Glutamatergic neuron (in vitro differentiated cells): ENCODE data around the gene C22orf39. TPM values are rescaled to one million over a fixed set of nuclear protein-coding genes. Genes with fewer than 3 reads are reported as not detected.

ENCODE experiments used
- DNase-seq: peaks from one replicate; pipeline ENCODE4 v3.0.0; 2022
- H3K27ac Mint-ChIP-seq: one replicate; pipeline ENCODE4 v1.8.0; 2020; ENCODE audit warnings: mild to moderate bottlenecking, mixed read lengths, inconsistent platforms; ENCODE audit not compliant: unreplicated experiment
- H3K27me3 Mint-ChIP-seq: one replicate; pipeline ENCODE4 v1.8.0; 2020; ENCODE audit warnings: mild to moderate bottlenecking, moderate library complexity, mixed read lengths, inconsistent platforms; ENCODE audit not compliant: unreplicated experiment
- H3K36me3 Mint-ChIP-seq: one replicate; pipeline ENCODE4 v1.8.0; 2020; ENCODE audit warnings: mild to moderate bottlenecking, mixed read lengths, inconsistent platforms; ENCODE audit not compliant: unreplicated experiment
- H3K4me1 Mint-ChIP-seq: one replicate; pipeline ENCODE4 v1.8.0; 2020; ENCODE audit warnings: mild to moderate bottlenecking, low read depth, mixed read lengths, inconsistent platforms; ENCODE audit not compliant: unreplicated experiment
- H3K4me3 Mint-ChIP-seq: one replicate; pipeline ENCODE4 v1.8.0; 2020; ENCODE audit warnings: mild to moderate bottlenecking, mixed read lengths, inconsistent platforms; ENCODE audit not compliant: unreplicated experiment
- H3K9me3 Mint-ChIP-seq: one replicate; pipeline ENCODE4 v1.8.0; 2020; ENCODE audit warnings: mild to moderate bottlenecking, moderate library complexity, mixed read lengths, inconsistent platforms; ENCODE audit not compliant: unreplicated experiment
- CTCF ChIP-seq: fragments of 200-600 bp; sonication (generic); IDR thresholded peaks from one replicate; pipeline ENCODE4 v1.5.0; 2021; ENCODE audit not compliant: partially characterized antibody, unreplicated experiment
- total RNA-seq: library from RNA; stranded (reverse); fragmentation: NEBNext Ultra II Directional; extraction: Animal tissue kit (Norgen Biotek cat#: 25700); gene quantifications from one replicate; pipeline ENCODE4 v1.2.1, GENCODE V29; 2021; ENCODE audit not compliant: unreplicated experiment

Gene C22orf39
- total RNA-seq, 1 donor from 2014 or later: 47.7 TPM

- no peak for DNase-seq
- Mint-ChIP-seq H3K9me3 (no peaks in the 10 kb centered on the region), H3K36me3 (no peaks in the 10 kb centered on the region), H3K4me1 (peaks cover 6% of the 10 kb centered on the region), H3K27ac (no peak overlapping the region), H3K27me3 (no peaks in the 10 kb centered on the region), H3K4me3 (no peak overlapping the region)
- no peak for TF ChIP-seq CTCF
Measured at GRCh38 chr22:19406281-19406811, 41.2 kb downstream of the C22orf39 start.

- Mint-ChIP-seq H3K9me3 (no peaks in the 10 kb centered on the region), H3K27ac (no peak overlapping the region), H3K36me3 (no peaks in the 10 kb centered on the region), H3K4me3 (no peak overlapping the region), H3K27me3 (no peaks in the 10 kb centered on the region), H3K4me1 (peaks cover 6% of the 10 kb centered on the region)
- no peak for DNase-seq
- TF ChIP-seq CTCF: no peak
Measured at GRCh38 chr22:19405652-19406051, 41.9 kb downstream of the C22orf39 start.

- no peak overlapping the region for H3K27ac Mint-ChIP-seq
- no peak overlapping the region for H3K4me3 Mint-ChIP-seq
- H3K9me3 Mint-ChIP-seq: no peaks in the 10 kb centered on the region
- H3K36me3 Mint-ChIP-seq: no peaks in the 10 kb centered on the region
- TF ChIP-seq CTCF: no peak
- DNase-seq: no peak
- H3K27me3 Mint-ChIP-seq: no peaks in the 10 kb centered on the region
- peaks cover 6% of the 10 kb centered on the region for H3K4me1 Mint-ChIP-seq
Measured at GRCh38 chr22:19405133-19405532, 42.4 kb downstream of the C22orf39 start.

- H3K9me3 Mint-ChIP-seq: no peaks in the 10 kb centered on the region
- TF ChIP-seq CTCF: no peak
- H3K4me3 Mint-ChIP-seq: no peak overlapping the region
- no peaks in the 10 kb centered on the region for H3K27me3 Mint-ChIP-seq
- no peaks in the 10 kb centered on the region for H3K36me3 Mint-ChIP-seq
- H3K27ac Mint-ChIP-seq: no peak overlapping the region
- peaks cover 6% of the 10 kb centered on the region for H3K4me1 Mint-ChIP-seq
- DNase-seq: no peak
Measured at GRCh38 chr22:19404676-19405075, 42.8 kb downstream of the C22orf39 start.

- Mint-ChIP-seq H3K4me3 (no peak overlapping the region), H3K9me3 (no peaks in the 10 kb centered on the region), H3K4me1 (peaks cover 9% of the 10 kb centered on the region), H3K36me3 (no peaks in the 10 kb centered on the region), H3K27ac (no peak overlapping the region), H3K27me3 (no peaks in the 10 kb centered on the region)
- DNase-seq: no peak
- TF ChIP-seq CTCF: no peak
Measured at GRCh38 chr22:19402642-19403191, 44.8 kb downstream of the C22orf39 start.
